LNCaP clone FGC (cell line): ENCODE data around the gene PUM2.
"Not testable (repeated sequence)": the region's sequence is repeated elsewhere in the genome, so short reads cannot be mapped to it uniquely, and the experiment has no call there.

Experiments used
- DNase-seq: peaks from one replicate; pipeline ENCODE4 v3.0.0-alpha.2; 2011; ENCODE audit warnings: low read depth
- H3K4me3 ChIP-seq: 2 replicates; pipeline ENCODE4 v1.5.1; 2011; ENCODE audit warnings: mild to moderate bottlenecking, low read depth, low read length, control low read depth
- TF ChIP-seq, protein P1 (sequence below): IDR thresholded peaks from 2 replicates; pipeline ENCODE4 v1.5.1; 2012; ENCODE audit warnings: mild to moderate bottlenecking; ENCODE audit not compliant: control insufficient read depth, insufficient read depth; ENCODE audit errors: extremely low read depth

Gene PUM2

GRCh38 chr2:20369366-20369765, 18.7 kb upstream of the PUM2 start:
- DNase-seq = no peak
- TF ChIP-seq, protein P1, sequence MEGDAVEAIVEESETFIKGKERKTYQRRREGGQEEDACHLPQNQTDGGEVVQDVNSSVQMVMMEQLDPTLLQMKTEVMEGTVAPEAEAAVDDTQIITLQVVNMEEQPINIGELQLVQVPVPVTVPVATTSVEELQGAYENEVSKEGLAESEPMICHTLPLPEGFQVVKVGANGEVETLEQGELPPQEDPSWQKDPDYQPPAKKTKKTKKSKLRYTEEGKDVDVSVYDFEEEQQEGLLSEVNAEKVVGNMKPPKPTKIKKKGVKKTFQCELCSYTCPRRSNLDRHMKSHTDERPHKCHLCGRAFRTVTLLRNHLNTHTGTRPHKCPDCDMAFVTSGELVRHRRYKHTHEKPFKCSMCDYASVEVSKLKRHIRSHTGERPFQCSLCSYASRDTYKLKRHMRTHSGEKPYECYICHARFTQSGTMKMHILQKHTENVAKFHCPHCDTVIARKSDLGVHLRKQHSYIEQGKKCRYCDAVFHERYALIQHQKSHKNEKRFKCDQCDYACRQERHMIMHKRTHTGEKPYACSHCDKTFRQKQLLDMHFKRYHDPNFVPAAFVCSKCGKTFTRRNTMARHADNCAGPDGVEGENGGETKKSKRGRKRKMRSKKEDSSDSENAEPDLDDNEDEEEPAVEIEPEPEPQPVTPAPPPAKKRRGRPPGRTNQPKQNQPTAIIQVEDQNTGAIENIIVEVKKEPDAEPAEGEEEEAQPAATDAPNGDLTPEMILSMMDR = no peak
- no peak overlapping the region for H3K4me3 ChIP-seq

- no peak for DNase-seq
- TF ChIP-seq, protein P1 = no peak
Observed at GRCh38 chr2:20368706-20369105, 18.1 kb upstream of the PUM2 start.

DNA sequence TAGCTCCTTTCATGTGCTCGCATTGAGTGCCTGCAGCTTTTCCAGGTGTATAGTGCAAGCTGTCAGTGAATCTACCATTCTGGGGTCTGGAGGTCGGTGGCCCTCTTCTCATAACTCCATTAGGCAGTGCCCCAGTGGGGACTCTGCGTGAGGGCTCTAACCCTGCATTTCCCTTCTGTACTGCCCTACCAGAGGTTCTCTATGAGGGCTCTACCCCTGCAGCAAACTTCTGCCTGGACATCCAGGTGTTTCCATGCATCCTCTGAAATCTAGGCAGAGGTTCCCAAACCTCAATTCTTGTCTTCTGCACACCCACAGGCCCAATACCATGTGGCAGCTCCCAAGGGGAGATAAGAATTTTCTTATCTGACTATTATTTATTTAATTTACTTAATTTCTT, 17.3 kb upstream of the PUM2 start:
- H3K4me3 ChIP-seq, DNase-seq: not testable (repeated sequence)

More at GRCh38 chr2:20368706-20369105, 18.1 kb upstream of the PUM2 start:
- no peak overlapping the region for H3K4me3 ChIP-seq

GRCh38 chr2:20366672-20367116, 16.1 kb upstream of the PUM2 start:
- TF ChIP-seq, protein P1 = no peak
- no peak overlapping the region for H3K4me3 ChIP-seq
- no peak for DNase-seq

DNA sequence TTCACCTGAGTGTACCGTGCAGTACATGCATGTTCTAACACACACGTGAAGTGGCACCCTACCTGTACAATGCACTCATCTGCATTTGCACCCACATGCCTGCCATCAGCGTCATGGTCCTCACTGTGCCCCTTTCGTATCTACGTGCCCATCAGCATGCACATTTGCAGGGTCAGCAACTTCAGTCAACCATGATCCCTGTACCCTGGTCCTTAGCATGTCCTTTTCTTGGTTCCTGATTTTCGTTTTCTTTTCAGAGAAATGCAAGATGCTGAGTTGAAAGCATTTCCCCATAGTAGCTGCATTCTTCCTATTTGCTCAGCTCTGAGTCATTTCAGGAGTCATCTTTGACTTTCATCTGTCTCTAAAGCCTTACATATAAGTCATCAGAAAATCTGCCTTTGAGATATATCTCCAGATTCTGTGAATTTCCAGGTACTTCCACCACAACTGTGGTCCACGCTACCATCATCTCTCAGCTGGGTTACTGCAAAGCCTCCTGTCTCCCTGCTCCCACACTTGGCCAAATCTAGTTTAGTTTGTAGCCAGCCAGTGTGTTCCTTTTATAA, 14.7 kb upstream of the PUM2 start:
- DNase-seq = no peak
- TF ChIP-seq, protein P1 = no peak
- no peak overlapping the region for H3K4me3 ChIP-seq

DNA sequence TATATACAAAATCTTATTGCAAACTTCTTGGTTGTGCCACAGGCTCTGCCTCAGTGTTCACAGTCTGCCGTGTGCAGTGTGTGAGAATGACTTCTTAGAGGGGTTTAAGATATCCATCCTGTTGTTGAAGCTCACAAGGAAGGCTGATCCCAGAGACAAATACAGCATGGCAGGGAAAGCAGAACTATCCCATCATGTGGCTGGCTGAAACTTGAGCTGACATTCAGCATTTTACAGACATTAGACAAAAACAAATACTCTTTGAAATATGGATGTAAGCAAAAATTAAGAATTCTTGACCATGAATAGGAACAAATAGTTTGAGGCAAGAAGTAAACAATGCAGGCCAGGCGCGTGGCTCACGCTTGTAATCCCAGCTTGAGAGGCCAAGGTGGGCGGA, 12.9 kb upstream of the PUM2 start:
- H3K4me3 ChIP-seq = no peak overlapping the region
- DNase-seq = no peak
- TF ChIP-seq, protein P1 = no peak

GRCh38 chr2:20362701-20363435, 12.2 kb upstream of the PUM2 start:
- no peak for DNase-seq
- TF ChIP-seq, protein P1 = no peak
- H3K4me3 ChIP-seq = no peak overlapping the region
